H1 (cell line): Measurements from ENCODE around the gene TPBG. TPM values are rescaled to one million over a fixed set of nuclear protein-coding genes. Genes with fewer than 3 reads are reported as not detected.

Experiments used
- CTCF ChIA-PET: fragments of 300-600 bp; sonication (Branson Sonifier 250); formaldehyde crosslinking; loops from one replicate; lab custom pipeline; 2021; ENCODE audit not compliant: partially characterized antibody; lab: Charles Lee
- POLR2A ChIA-PET: fragments of 300-600 bp; sonication (Branson Sonifier 250); formaldehyde crosslinking; loops from one replicate; lab custom pipeline; 2021; ENCODE audit warnings: inconsistent platforms; ENCODE audit not compliant: partially characterized antibody; lab: Charles Lee
- DNase-seq, 2 experiments: peaks; one replicate each; pipeline versions ENCODE4 v3.0.0 to v3.0.0-alpha.2; 2010 to 2022; ENCODE audit warnings: low spot score in 2 of 2, low read depth in 1 of 2, mixed read lengths in 1 of 2
- FAIRE-seq: peaks from 2 replicates; lab custom pipeline; 2011; peaks lifted over from hg19 to GRCh38; lab: Jason Lieb, UNC
- H2AFZ ChIP-seq: 2 replicates; pipeline ENCODE4 v1.8.1; 2012; ENCODE audit warnings: low read length, inconsistent platforms
- H2AK5ac ChIP-seq: 2 replicates; pipeline ENCODE4 v1.6.1; 2013; ENCODE audit warnings: low read depth, low read length
- H2BK120ac ChIP-seq: replicated peaks from 2 replicates; pipeline ENCODE3; 2013; ENCODE audit warnings: low read depth, low read length, inconsistent platforms
- H2BK12ac ChIP-seq: 2 replicates; pipeline ENCODE4 v1.6.1; 2013; ENCODE audit warnings: low read depth, low read length
- H2BK15ac ChIP-seq: 2 replicates; pipeline ENCODE4 v1.6.1; 2013; ENCODE audit warnings: low read length
- H2BK20ac ChIP-seq: 2 replicates; pipeline ENCODE4 v1.6.1; 2013; ENCODE audit warnings: low read length
- H2BK5ac ChIP-seq: 2 replicates; pipeline ENCODE4 v1.6.1; 2013; ENCODE audit warnings: low read depth, low read length
- H3K14ac ChIP-seq: 2 replicates; pipeline ENCODE4 v1.6.1; 2013; ENCODE audit warnings: inconsistent platforms; ENCODE audit not compliant: insufficient read length
- H3K18ac ChIP-seq: 2 replicates; pipeline ENCODE4 v1.6.1; 2013; ENCODE audit warnings: low read length; ENCODE audit errors: extremely low read depth
- H3K23ac ChIP-seq: 2 replicates; pipeline ENCODE4 v1.6.1; 2013; ENCODE audit warnings: inconsistent platforms; ENCODE audit not compliant: insufficient read length
- H3K23me2 ChIP-seq: 2 replicates; pipeline ENCODE4 v1.6.1; 2013; ENCODE audit warnings: low read depth, low read length
- H3K27ac ChIP-seq: 2 replicates; pipeline ENCODE4 v1.6.1; 2011; ENCODE audit warnings: low read depth, low read length, inconsistent platforms
- H3K27me3 ChIP-seq, 4 experiments: replicated peaks in 1 of 4; 1 replicate in 1 of 4; 2 replicates in 3 of 4; pipeline versions ENCODE4 v1.6.1 to v1.8.1; 2011 to 2013; ENCODE audit warnings: low read length in 3 of 4, mild to moderate bottlenecking in 3 of 4, inconsistent platforms in 2 of 4, mixed read lengths in 2 of 4, moderate library complexity in 1 of 4; ENCODE audit not compliant: control insufficient read depth in 3 of 4, insufficient read depth in 3 of 4; ENCODE audit errors: extremely low read depth in 1 of 4
- H3K36me3 ChIP-seq, 4 experiments: 2 replicates each; pipeline versions ENCODE4 v1.6.1 to v1.8.1; 2011 to 2013; ENCODE audit warnings: mild to moderate bottlenecking in 4 of 4, low read length in 3 of 4, moderate library complexity in 2 of 4, control low read depth in 1 of 4, inconsistent platforms in 1 of 4; ENCODE audit not compliant: insufficient read depth in 4 of 4, control insufficient read depth in 2 of 4
- H3K4ac ChIP-seq: replicated peaks from 2 replicates; pipeline ENCODE3; 2013; ENCODE audit warnings: low read length, low read depth, mixed read lengths, inconsistent platforms; ENCODE audit not compliant: insufficient read length
- H3K4me1 ChIP-seq, 4 experiments: replicated peaks in 1 of 4; 1 replicate in 1 of 4; 2 replicates in 3 of 4; pipeline versions ENCODE4 v1.6.1 to v1.8.1; 2011 to 2013; ENCODE audit warnings: low read length in 3 of 4, inconsistent platforms in 2 of 4, mixed read lengths in 1 of 4; ENCODE audit not compliant: insufficient read depth in 4 of 4, control insufficient read depth in 3 of 4
- H3K4me2 ChIP-seq, 2 experiments: 2 replicates each; pipeline versions ENCODE4 v1.6.1 to v1.8.1; 2011 to 2013; ENCODE audit warnings: low read depth in 2 of 2, low read length in 2 of 2, control low read depth in 1 of 2, inconsistent platforms in 1 of 2, mild to moderate bottlenecking in 1 of 2; ENCODE audit not compliant: insufficient read depth in 1 of 2
- H3K4me3 ChIP-seq, 4 experiments: fragments of 200-600, 300-600 bp in 1 of 4; sonication (generic), shearing (Covaris generic), sonication (Bioruptor Twin) in 1 of 4; 2 replicates each; pipeline versions ENCODE4 v1.5.1 to v1.8.1; 2011 to 2016; ENCODE audit warnings: low read length in 4 of 4, low read depth in 3 of 4, control low read depth in 2 of 4, inconsistent platforms in 2 of 4, mild to moderate bottlenecking in 2 of 4, mixed read lengths in 1 of 4, moderate library complexity in 1 of 4; ENCODE audit not compliant: insufficient read depth in 2 of 4; ENCODE audit errors: extremely low read depth in 1 of 4
- H3K56ac ChIP-seq: replicated peaks from 2 replicates; pipeline ENCODE3; 2013; ENCODE audit warnings: low read depth, mild to moderate bottlenecking, mixed read lengths, low read length, inconsistent platforms; ENCODE audit not compliant: insufficient read length
- H3K79me1 ChIP-seq: 2 replicates; pipeline ENCODE4 v1.6.1; 2013; ENCODE audit warnings: low read depth, low read length, control low read depth
- H3K79me2 ChIP-seq, 2 experiments: 2 replicates each; pipeline versions ENCODE4 v1.6.1 to v1.8.1; 2012 to 2013; ENCODE audit warnings: low read length in 2 of 2, mild to moderate bottlenecking in 2 of 2, inconsistent platforms in 1 of 2; ENCODE audit not compliant: insufficient read depth in 2 of 2, control insufficient read depth in 1 of 2
- H3K9ac ChIP-seq, 4 experiments: replicated peaks in 1 of 4; 1 replicate in 1 of 4; 2 replicates in 3 of 4; pipeline versions ENCODE4 v1.6.1 to v1.8.1; 2011 to 2013; ENCODE audit warnings: low read depth in 3 of 4, low read length in 3 of 4, control low read depth in 2 of 4, mild to moderate bottlenecking in 2 of 4, moderate library complexity in 2 of 4, inconsistent platforms in 1 of 4; ENCODE audit errors: extremely low read depth in 1 of 4
- H3K9me3 ChIP-seq, 2 experiments: 2 replicates each; pipeline versions ENCODE4 v1.6.1 to v1.8.1; 2012 to 2013; ENCODE audit warnings: mild to moderate bottlenecking in 2 of 2, moderate library complexity in 2 of 2, control low read depth in 1 of 2, inconsistent platforms in 1 of 2, low read depth in 1 of 2, low read length in 1 of 2, mixed read lengths in 1 of 2; ENCODE audit not compliant: insufficient read depth in 2 of 2
- H4K20me1 ChIP-seq, 2 experiments: replicated peaks in 1 of 2; 2 replicates each; pipeline versions ENCODE3 to v1.8.1; 2011 to 2013; ENCODE audit warnings: inconsistent platforms in 2 of 2, low read length in 2 of 2, mild to moderate bottlenecking in 1 of 2; ENCODE audit not compliant: insufficient read depth in 2 of 2, control insufficient read depth in 1 of 2
- H4K5ac ChIP-seq: 2 replicates; pipeline ENCODE4 v1.6.1; 2013; ENCODE audit warnings: low read length, low read depth, mixed read lengths, inconsistent platforms; ENCODE audit not compliant: insufficient read length
- H4K8ac ChIP-seq: 2 replicates; pipeline ENCODE4 v1.8.0; 2013; ENCODE audit warnings: mild to moderate bottlenecking, moderate library complexity, low read length, inconsistent platforms; ENCODE audit not compliant: insufficient read depth; ENCODE audit errors: extremely low read depth
- H4K91ac ChIP-seq: replicated peaks from 2 replicates; pipeline ENCODE3; 2013; ENCODE audit warnings: low read length, mixed read lengths, inconsistent platforms; ENCODE audit not compliant: insufficient read length
- WGBS, 2 experiments: shearing (Covaris generic) in 1 of 2; methylation state at CpG; one replicate each; pipeline versions ENCODE4 v1.1.6 to v1.1.7; 2013 to 2015; ENCODE audit warnings: low lambda C conversion rate in 2 of 2, mixed read lengths in 2 of 2, inconsistent platforms in 1 of 2, low coverage in 1 of 2, missing lambda C conversion rate in 1 of 2; ENCODE audit not compliant: insufficient replicate concordance in 2 of 2, insufficient coverage in 1 of 2, insufficient read length in 1 of 2; ENCODE audit errors: extremely low coverage in 1 of 2, missing lambda C conversion rate in 1 of 2; 5-methylcytosine and 5-hydroxymethylcytosine counted together
- polyA plus RNA-seq, 7 experiments: library from polyadenylated mRNA; depleted of rRNA in 3 of 7; stranded (reverse) in 5 of 7; unstranded in 2 of 7; fragments of >200 nt in 5 of 7; fragments of 200-250 nt in 2 of 7; gene quantifications; 1 replicate in 5 of 7; 2 replicates in 1 of 7; 4 replicates in 1 of 7; pipeline versions ENCODE4 v1.2.1 to v1.2.3, GENCODE V29; 2011 to 2013; ENCODE audit warnings: missing spikeins in 2 of 7, mixed read lengths in 2 of 7
- total RNA-seq: library from RNA; stranded (reverse); fragmentation: NEBNext Ultra II Directional; extraction: Animal tissue kit (Norgen Biotek cat#: 25700); gene quantifications from 2 replicates; pipeline ENCODE4 v1.2.1, GENCODE V29; 2021

Gene TPBG
- total and polyA plus RNA-seq, 2 of the 8 experiments (the other 6 are each of a cell fraction or from before 2014, with no cell fraction given): 28.4 to 33.6 TPM

- no peak overlapping the region for H2BK5ac ChIP-seq
- no peak overlapping the region for H2BK12ac ChIP-seq
- H2BK15ac ChIP-seq: no peak overlapping the region
- peak overlapping the region in 1 of 2 experiments; percentile 83; a peak in 2 of 4 replicates for H3K4me2 ChIP-seq
- H3K9me3 ChIP-seq: no peaks in the 10 kb centered on the region
- peaks cover 0 to 17% of the 10 kb centered on the region in 2 experiments; a peak in 3 of 4 replicates for H3K79me2 ChIP-seq
- 70% methylated on average over 4 of the region's 4 CpGs; no CpG with 5 or more reads in 1 of the 2 experiments for WGBS, 2 experiments
- no peak overlapping the region for H3K23ac ChIP-seq
- peaks cover 0 to 3% of the 10 kb centered on the region in 2 experiments for H4K20me1 ChIP-seq
- H2AFZ ChIP-seq: no peak overlapping the region
- H4K91ac ChIP-seq: no peak overlapping the region
- H3K9ac ChIP-seq: no peak overlapping the region; a peak in 1 of 7 replicates
- no peak overlapping the region for H3K4ac ChIP-seq
- FAIRE-seq: no peak
- no peak overlapping the region for H3K27ac ChIP-seq
- peaks cover 5 to 16% (median 7%) of the 10 kb centered on the region in 4 experiments for H3K4me1 ChIP-seq
- peaks cover 0 to 11% (median 2%) of the 10 kb centered on the region in 4 experiments; a peak in 2 of 8 replicates for H3K36me3 ChIP-seq
- CTCF ChIA-PET: interaction anchor here (0.6 to 3.3 kb wide), 7 partner anchors 13 to 695 kb away, joined by 3 to 27 read pairs (median 7); no protein-coding TSS in a partner anchor
- H3K23me2 ChIP-seq: peaks cover 10% of the 10 kb centered on the region; the same call in 1 of the 2 replicates
- no peak overlapping the region for H2AK5ac ChIP-seq
- H3K4me3 ChIP-seq: peak overlapping the region in 1 of 4 experiments; percentile 97; a peak in 1 of 8 replicates
- no peak overlapping the region for H4K8ac ChIP-seq
- H4K5ac ChIP-seq: no peak overlapping the region
- no peak overlapping the region for H3K14ac ChIP-seq
- no peak overlapping the region for H2BK120ac ChIP-seq
- no peak overlapping the region for H3K18ac ChIP-seq
- POLR2A ChIA-PET: interaction anchor here (0.6 to 1.2 kb wide), 3 partner anchors 320 to 810 kb away, joined by 3 to 5 read pairs (median 3); partner anchors contain the start of gene UBE3D
- no peaks in the 10 kb centered on the region; a peak in 1 of 7 replicates for H3K27me3 ChIP-seq
- DNase-seq: no peak
- no peak overlapping the region for H2BK20ac ChIP-seq
- no peaks in the 10 kb centered on the region for H3K79me1 ChIP-seq
- no peak overlapping the region for H3K56ac ChIP-seq
Measured at GRCh38 chr6:82362144-82362543, 1.5 kb upstream of the TPBG start.
